Mesendoderm (in vitro differentiated cells): ENCODE measurements around the gene DES.
A peak's percentile ranks its signal among the peaks of the same experiment; 100 is the strongest.

Experiments
- DNase-seq: peaks from one replicate; pipeline ENCODE4 v3.0.0; 2013
- H2AK5ac ChIP-seq: 2 replicates; pipeline ENCODE4 v1.6.1; 2013; ENCODE audit warnings: low read length, inconsistent platforms
- H2BK120ac ChIP-seq: 2 replicates; pipeline ENCODE4 v1.6.1; 2013; ENCODE audit warnings: low read depth, mild to moderate bottlenecking, low read length, moderate library complexity, mixed read lengths
- H2BK15ac ChIP-seq: replicated peaks from 2 replicates; pipeline ENCODE4 v1.6.1; 2013; ENCODE audit warnings: low read depth, mild to moderate bottlenecking, moderate library complexity
- H2BK5ac ChIP-seq: 2 replicates; pipeline ENCODE4 v1.6.1; 2013; ENCODE audit warnings: low read length, inconsistent platforms
- H3K18ac ChIP-seq: 2 replicates; pipeline ENCODE4 v1.6.1; 2013; ENCODE audit warnings: mild to moderate bottlenecking, low read length, mixed read lengths
- H3K23ac ChIP-seq: one replicate; pipeline ENCODE4 v1.6.1; 2013; ENCODE audit warnings: low read length
- H3K27ac ChIP-seq: 2 replicates; pipeline ENCODE4 v1.5.1; 2013; ENCODE audit warnings: low read depth, mild to moderate bottlenecking, inconsistent platforms, low read length, moderate library complexity
- H3K27me3 ChIP-seq: 2 replicates; pipeline ENCODE4 v1.6.1; 2013; ENCODE audit warnings: low read length, control low read depth, mild to moderate bottlenecking, inconsistent platforms; ENCODE audit not compliant: insufficient read depth, poor library complexity
- H3K36me3 ChIP-seq: 2 replicates; pipeline ENCODE4 v1.6.1; 2013; ENCODE audit warnings: low read length, inconsistent platforms; ENCODE audit not compliant: control insufficient read depth, insufficient read depth
- H3K4ac ChIP-seq: one replicate; pipeline ENCODE4 v1.6.1; 2013; ENCODE audit warnings: low read depth, mild to moderate bottlenecking, low read length, moderate library complexity
- H3K4me1 ChIP-seq: 2 replicates; pipeline ENCODE4 v1.6.1; 2013; ENCODE audit warnings: low read depth, low read length, inconsistent platforms; ENCODE audit not compliant: control insufficient read depth
- H3K4me2 ChIP-seq: 2 replicates; pipeline ENCODE4 v1.6.1; 2013; ENCODE audit warnings: low read length
- H3K4me3 ChIP-seq: 2 replicates; pipeline ENCODE4 v1.5.1; 2013; ENCODE audit warnings: mild to moderate bottlenecking, low read length
- H3K56ac ChIP-seq: one replicate; pipeline ENCODE4 v1.6.1; 2013; ENCODE audit warnings: low read length
- H3K79me1 ChIP-seq: 2 replicates; pipeline ENCODE4 v1.6.1; 2013; ENCODE audit warnings: low read length, inconsistent platforms
- H3K79me2 ChIP-seq: 2 replicates; pipeline ENCODE4 v1.6.1; 2013; ENCODE audit warnings: mild to moderate bottlenecking, low read length; ENCODE audit not compliant: control insufficient read depth, insufficient read depth
- H3K9ac ChIP-seq: 2 replicates; pipeline ENCODE4 v1.6.1; 2013; ENCODE audit warnings: low read length, inconsistent platforms
- H4K5ac ChIP-seq: one replicate; pipeline ENCODE4 v1.6.1; 2013; ENCODE audit warnings: low read length
- H4K8ac ChIP-seq: one replicate; pipeline ENCODE4 v1.6.1; 2013; ENCODE audit warnings: low read depth, mild to moderate bottlenecking, control low read depth, low read length, moderate library complexity
- WGBS: extraction: QIAGEN DNeasy Blood & Tissue Kit; methylation state at CpG from one replicate; pipeline ENCODE4 v1.1.7; 2013; ENCODE audit warnings: low lambda C conversion rate, missing lambda C conversion rate; ENCODE audit not compliant: insufficient coverage; ENCODE audit errors: extremely low coverage; 5-methylcytosine and 5-hydroxymethylcytosine counted together

Gene DES

GRCh38 chr2:219443016-219443696 is 25.0 kb downstream of the DES start:
- H3K27me3 ChIP-seq, result peaks cover 5% of the 10 kb centered on the region
- no peak overlapping the region for H2AK5ac ChIP-seq
- H3K4ac ChIP-seq, result no peak overlapping the region
- H3K27ac ChIP-seq, result no peak overlapping the region
- no peaks in the 10 kb centered on the region for H3K36me3 ChIP-seq
- H3K4me2 ChIP-seq, result no peak overlapping the region
- H3K79me2 ChIP-seq, result no peaks in the 10 kb centered on the region
- no CpG with 5 or more reads among the region's 12 CpGs for WGBS
- no peak overlapping the region for H3K18ac ChIP-seq
- DNase-seq, result no peak
- no peak overlapping the region for H3K23ac ChIP-seq
- H4K8ac ChIP-seq, result no peak overlapping the region
- H2BK5ac ChIP-seq, result no peak overlapping the region
- H2BK120ac ChIP-seq, result no peak overlapping the region
- no peak overlapping the region for H2BK15ac ChIP-seq
- no peak overlapping the region for H3K56ac ChIP-seq
- H3K79me1 ChIP-seq, result no peaks in the 10 kb centered on the region
- no peak overlapping the region for H3K9ac ChIP-seq
- no peaks in the 10 kb centered on the region for H3K4me1 ChIP-seq
- H4K5ac ChIP-seq, result no peak overlapping the region
- no peak overlapping the region for H3K4me3 ChIP-seq

DNA sequence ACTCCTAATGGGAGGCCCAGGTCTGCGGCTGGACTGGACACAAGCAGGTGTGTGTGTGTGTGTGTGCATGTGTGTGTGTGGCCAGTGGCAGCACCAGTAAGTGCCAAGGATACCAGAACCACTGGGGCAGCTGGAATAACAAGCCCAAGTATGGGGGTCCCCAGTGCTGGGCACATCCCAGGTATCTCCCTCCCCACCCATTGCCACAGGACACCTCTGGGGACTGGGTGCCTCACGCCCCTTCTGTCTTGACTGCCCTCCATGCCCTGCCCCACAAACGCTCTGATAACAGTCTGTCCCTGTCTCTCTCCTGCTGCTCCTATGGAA is 25.5 kb downstream of the DES start:
- H3K27me3 ChIP-seq, result peaks cover 5% of the 10 kb centered on the region
- H3K9ac ChIP-seq, result no peak overlapping the region
- no peak for DNase-seq
- H3K79me2 ChIP-seq, result no peaks in the 10 kb centered on the region
- H3K36me3 ChIP-seq, result no peaks in the 10 kb centered on the region
- no peaks in the 10 kb centered on the region for H3K79me1 ChIP-seq
- H3K27ac ChIP-seq, result no peak overlapping the region
- no peak overlapping the region for H3K4ac ChIP-seq
- H3K18ac ChIP-seq, result no peak overlapping the region
- no peak overlapping the region for H3K56ac ChIP-seq
- no peak overlapping the region for H3K4me3 ChIP-seq
- H2AK5ac ChIP-seq, result no peak overlapping the region
- no peak overlapping the region for H3K4me2 ChIP-seq
- no peak overlapping the region for H2BK5ac ChIP-seq
- no CpG with 5 or more reads among the region's 3 CpGs for WGBS
- H3K23ac ChIP-seq, result no peak overlapping the region
- H3K4me1 ChIP-seq, result no peaks in the 10 kb centered on the region
- H2BK120ac ChIP-seq, result no peak overlapping the region
- H4K5ac ChIP-seq, result no peak overlapping the region
- no peak overlapping the region for H4K8ac ChIP-seq
- no peak overlapping the region for H2BK15ac ChIP-seq

DNA sequence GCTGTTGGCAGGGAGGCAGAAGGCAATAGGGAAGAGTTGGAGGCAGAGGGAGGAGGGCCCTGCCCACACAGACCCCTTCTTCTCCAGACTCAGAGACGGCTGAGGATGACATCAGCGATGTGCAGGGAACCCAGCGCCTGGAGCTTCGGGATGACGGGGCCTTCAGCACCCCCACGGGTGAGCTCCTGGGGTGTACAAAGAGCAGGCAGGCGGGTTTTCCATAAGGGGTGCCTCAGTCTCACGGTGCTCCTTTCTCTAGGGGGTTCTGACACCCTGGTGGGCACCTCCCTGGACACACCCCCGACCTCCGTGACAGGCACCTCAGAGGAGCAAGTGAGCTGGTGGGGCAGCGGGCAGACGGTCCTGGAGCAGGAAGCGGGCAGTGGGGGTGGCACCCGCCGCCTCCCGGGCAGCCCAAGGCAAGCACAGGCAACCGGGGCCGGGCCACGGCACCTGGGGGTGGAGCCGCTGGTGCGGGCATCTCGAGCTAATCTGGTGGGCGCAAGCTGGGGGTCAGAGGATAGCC is 26.5 kb downstream of the DES start:
- Histone ChIP-seq H3K27ac (no peak overlapping the region), H3K27me3 (peaks cover 5% of the 10 kb centered on the region), H3K79me2 (no peaks in the 10 kb centered on the region), H3K36me3 (no peaks in the 10 kb centered on the region), H3K79me1 (no peaks in the 10 kb centered on the region), H4K5ac (no peak overlapping the region), H3K23ac (no peak overlapping the region), H3K4me1 (no peaks in the 10 kb centered on the region), H3K4me2 (no peak overlapping the region), H3K4ac (no peak overlapping the region), H3K56ac (no peak overlapping the region), H2BK5ac (no peak overlapping the region), H3K4me3 (no peak overlapping the region), H4K8ac (no peak overlapping the region), H2BK15ac (no peak overlapping the region), H3K9ac (no peak overlapping the region), H2BK120ac (no peak overlapping the region), H2AK5ac (no peak overlapping the region), H3K18ac (no peak overlapping the region)
- DNase-seq, result no peak
- no CpG with 5 or more reads among the region's 23 CpGs for WGBS

- H4K8ac ChIP-seq, result no peak overlapping the region
- no peak overlapping the region for H4K5ac ChIP-seq
- WGBS, result no CpG with 5 or more reads among the region's 5 CpGs
- no peaks in the 10 kb centered on the region for H3K36me3 ChIP-seq
- no peak overlapping the region for H2BK120ac ChIP-seq
- H3K27ac ChIP-seq, result no peak overlapping the region
- H3K79me1 ChIP-seq, result no peaks in the 10 kb centered on the region
- no peak overlapping the region for H3K4ac ChIP-seq
- no peak overlapping the region for H2BK15ac ChIP-seq
- DNase-seq, result no peak
- no peak overlapping the region for H3K56ac ChIP-seq
- no peaks in the 10 kb centered on the region for H3K79me2 ChIP-seq
- H3K4me2 ChIP-seq, result no peak overlapping the region
- H3K18ac ChIP-seq, result no peak overlapping the region
- no peak overlapping the region for H3K4me3 ChIP-seq
- no peak overlapping the region for H2BK5ac ChIP-seq
- H3K4me1 ChIP-seq, result no peaks in the 10 kb centered on the region
- H3K9ac ChIP-seq, result no peak overlapping the region
- H3K27me3 ChIP-seq, result peaks cover 5% of the 10 kb centered on the region
- no peak overlapping the region for H3K23ac ChIP-seq
- H2AK5ac ChIP-seq, result no peak overlapping the region
Observed at GRCh38 chr2:219445220-219445640, 27.1 kb downstream of the DES start.

DNA sequence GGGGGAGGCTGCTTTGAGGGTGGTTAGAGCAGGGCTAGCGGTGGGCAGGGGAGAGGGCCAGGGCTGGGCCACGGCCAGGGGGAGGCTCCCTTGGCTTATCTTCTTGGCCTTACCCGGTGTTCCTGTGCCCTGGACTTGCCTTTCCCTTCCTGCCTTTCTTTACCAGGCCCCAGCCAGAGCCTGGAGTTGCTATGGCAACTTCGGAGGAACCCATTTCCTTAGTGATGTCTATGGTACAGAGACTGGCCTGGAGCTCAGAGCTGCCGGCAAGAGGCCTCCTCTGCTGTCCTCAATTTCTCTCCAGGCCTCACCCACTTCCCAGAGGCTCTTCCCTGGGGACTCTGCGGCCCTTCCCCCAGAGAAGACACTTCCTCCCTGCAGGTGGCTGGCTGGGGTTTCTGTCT is 27.9 kb downstream of the DES start:
- no peak overlapping the region for H3K4ac ChIP-seq
- peak; percentile 88 for DNase-seq
- no peak overlapping the region for H3K27ac ChIP-seq
- H4K5ac ChIP-seq, result no peak overlapping the region
- H3K4me2 ChIP-seq, result no peak overlapping the region
- no peak overlapping the region for H3K23ac ChIP-seq
- H3K27me3 ChIP-seq, result peaks cover 5% of the 10 kb centered on the region
- no peak overlapping the region for H3K18ac ChIP-seq
- H2BK120ac ChIP-seq, result no peak overlapping the region
- H3K56ac ChIP-seq, result no peak overlapping the region
- no peak overlapping the region for H3K4me3 ChIP-seq
- no peaks in the 10 kb centered on the region for H3K36me3 ChIP-seq
- H3K79me2 ChIP-seq, result no peaks in the 10 kb centered on the region
- H2AK5ac ChIP-seq, result no peak overlapping the region
- H2BK5ac ChIP-seq, result no peak overlapping the region
- H3K4me1 ChIP-seq, result no peaks in the 10 kb centered on the region
- no peak overlapping the region for H4K8ac ChIP-seq
- H3K79me1 ChIP-seq, result no peaks in the 10 kb centered on the region
- no peak overlapping the region for H2BK15ac ChIP-seq
- H3K9ac ChIP-seq, result no peak overlapping the region
- no CpG with 5 or more reads among the region's 6 CpGs for WGBS

GRCh38 chr2:219446689-219447088 is 28.5 kb downstream of the DES start:
- no peak overlapping the region for H3K56ac ChIP-seq
- H3K4me1 ChIP-seq, result no peaks in the 10 kb centered on the region
- no peak overlapping the region for H2BK120ac ChIP-seq
- no peaks in the 10 kb centered on the region for H3K36me3 ChIP-seq
- H3K79me2 ChIP-seq, result no peaks in the 10 kb centered on the region
- H3K27ac ChIP-seq, result no peak overlapping the region
- H3K4ac ChIP-seq, result no peak overlapping the region
- no peak overlapping the region for H3K23ac ChIP-seq
- no peaks in the 10 kb centered on the region for H3K79me1 ChIP-seq
- no CpG with 5 or more reads among the region's 1 CpG for WGBS
- no peak overlapping the region for H3K4me3 ChIP-seq
- H3K27me3 ChIP-seq, result peaks cover 5% of the 10 kb centered on the region
- H4K5ac ChIP-seq, result no peak overlapping the region
- no peak for DNase-seq
- no peak overlapping the region for H3K9ac ChIP-seq
- no peak overlapping the region for H2BK15ac ChIP-seq
- H2AK5ac ChIP-seq, result no peak overlapping the region
- H4K8ac ChIP-seq, result no peak overlapping the region
- H3K4me2 ChIP-seq, result no peak overlapping the region
- no peak overlapping the region for H2BK5ac ChIP-seq
- no peak overlapping the region for H3K18ac ChIP-seq
